Uterus (tissue), 2 donors: Measurements from ENCODE around the gene PAK1.

Experiments
- POLR2A ChIP-seq, 2 donors: fragments of 450-650 bp; IDR thresholded peaks; one replicate each; pipeline ENCODE4 v1.6.1; 2016; ENCODE audit warnings: antibody characterized with exemption in 2 of 2, mild to moderate bottlenecking in 1 of 2, moderate library complexity in 1 of 2
- TF ChIP-seq, protein P1 (sequence below), 4 experiments: fragments of 200-600 bp in 2 of 4; fragments of 450-650 bp in 2 of 4; sonication (generic) in 2 of 4; IDR thresholded peaks; one replicate each; pipeline ENCODE4 v1.5.1; 2016 to 2019; ENCODE audit warnings: antibody characterized with exemption in 4 of 4, mild to moderate bottlenecking in 2 of 4, moderate library complexity in 1 of 4

DNA sequence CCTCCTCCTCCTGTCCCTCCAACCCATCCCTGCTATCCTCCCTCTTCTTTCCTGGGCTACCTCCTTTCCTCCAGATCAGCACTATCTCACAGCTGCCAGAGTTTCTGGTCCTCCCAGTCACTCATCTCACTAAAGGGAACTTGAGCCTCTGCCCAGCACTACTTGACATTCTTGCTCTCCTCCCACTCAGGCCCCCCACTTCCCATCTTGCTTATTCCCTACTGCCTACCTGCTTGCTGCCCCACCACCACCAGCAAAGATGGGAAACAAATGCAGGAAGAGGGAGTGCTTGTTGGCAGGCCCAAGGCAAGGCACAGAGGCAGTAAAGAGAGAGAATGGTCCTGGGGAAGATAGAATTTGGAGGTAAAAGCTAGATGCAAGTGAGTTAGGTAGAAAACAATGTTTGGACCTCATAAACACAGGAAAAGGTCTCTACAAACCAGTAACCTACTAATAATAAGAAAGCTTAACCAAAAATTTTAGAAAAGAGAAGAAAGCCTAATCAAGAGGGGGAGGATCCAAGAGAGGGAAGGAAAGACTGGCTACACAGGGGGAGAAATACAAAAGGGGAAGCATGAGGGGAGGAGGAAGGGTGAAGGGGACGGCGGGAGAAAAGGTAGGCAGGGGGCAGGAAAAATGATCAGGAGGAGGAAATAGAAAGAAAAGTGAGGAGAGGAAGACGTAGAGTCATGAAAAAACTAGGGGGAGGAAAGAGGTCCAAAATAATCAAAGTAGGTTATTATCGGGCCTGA is 63.6 kb downstream of the PAK1 start:
- TF ChIP-seq, protein P1, sequence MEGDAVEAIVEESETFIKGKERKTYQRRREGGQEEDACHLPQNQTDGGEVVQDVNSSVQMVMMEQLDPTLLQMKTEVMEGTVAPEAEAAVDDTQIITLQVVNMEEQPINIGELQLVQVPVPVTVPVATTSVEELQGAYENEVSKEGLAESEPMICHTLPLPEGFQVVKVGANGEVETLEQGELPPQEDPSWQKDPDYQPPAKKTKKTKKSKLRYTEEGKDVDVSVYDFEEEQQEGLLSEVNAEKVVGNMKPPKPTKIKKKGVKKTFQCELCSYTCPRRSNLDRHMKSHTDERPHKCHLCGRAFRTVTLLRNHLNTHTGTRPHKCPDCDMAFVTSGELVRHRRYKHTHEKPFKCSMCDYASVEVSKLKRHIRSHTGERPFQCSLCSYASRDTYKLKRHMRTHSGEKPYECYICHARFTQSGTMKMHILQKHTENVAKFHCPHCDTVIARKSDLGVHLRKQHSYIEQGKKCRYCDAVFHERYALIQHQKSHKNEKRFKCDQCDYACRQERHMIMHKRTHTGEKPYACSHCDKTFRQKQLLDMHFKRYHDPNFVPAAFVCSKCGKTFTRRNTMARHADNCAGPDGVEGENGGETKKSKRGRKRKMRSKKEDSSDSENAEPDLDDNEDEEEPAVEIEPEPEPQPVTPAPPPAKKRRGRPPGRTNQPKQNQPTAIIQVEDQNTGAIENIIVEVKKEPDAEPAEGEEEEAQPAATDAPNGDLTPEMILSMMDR (IDR thresholded peaks at IDR 0.05) = no peak
- TF ChIP-seq POLR2A (IDR thresholded peaks at IDR 0.05) = no peak
